GM12878 (cell line): ENCODE measurements around the gene MED6. TPM values are rescaled to one million over a fixed set of nuclear protein-coding genes. Genes with fewer than 3 reads are reported as not detected.

ENCODE experiments used
- ATAC-seq: fragments of 200-7000 bp; cut with Tn5 transposase; 3 replicates; pipeline ENCODE4 v1.9.1; 2020; ENCODE audit warnings: mild to moderate bottlenecking, moderate library complexity
- BruUV-seq: library from RNA; stranded (reverse); fragments of 400-500 nt; replicated peaks from 2 replicates; lab custom pipeline; 2021; lab: Mats Ljungman, UMichigan
- CTCF ChIA-PET: fragments of 300-600 bp; sonication (Branson Sonifier 250); formaldehyde crosslinking; extraction: SDS; loops from one replicate; lab custom pipeline; 2021; ENCODE audit warnings: inconsistent platforms; lab: Yijun Ruan, JAX
- POLR2A ChIA-PET: fragments of 350-600 bp; formaldehyde crosslinking; extraction: SDS; loops from one replicate; lab custom pipeline; 2021; ENCODE audit warnings: inconsistent platforms; lab: Charles Lee
- RAD21 ChIA-PET: fragments of 300-600 bp; sonication (Branson Sonifier 250); formaldehyde crosslinking; loops from one replicate; lab custom pipeline; 2023; ENCODE audit warnings: antibody characterized with exemption; ENCODE audit not compliant: unreplicated experiment; lab: Charles Lee
- SMC1A ChIA-PET: fragments of 300-600 bp; sonication (Branson Sonifier 250); formaldehyde crosslinking; loops from one replicate; lab custom pipeline; 2023; ENCODE audit not compliant: unreplicated experiment, uncharacterized antibody; lab: Charles Lee
- DNase-seq: peaks from one replicate; pipeline ENCODE4 v3.0.0-alpha.2; 2011; ENCODE audit warnings: low read depth, low spot score
- FAIRE-seq: peaks from 3 replicates; lab custom pipeline; 2011; peaks lifted over from hg19 to GRCh38; lab: Jason Lieb, UNC
- H2AFZ ChIP-seq: 2 replicates; pipeline ENCODE4 v1.6.0; 2011; ENCODE audit warnings: low read depth, low read length, control low read depth; ENCODE audit not compliant: control insufficient read depth
- H3K27ac ChIP-seq: 2 replicates; pipeline ENCODE4 v1.5.1; 2011; ENCODE audit warnings: control low read depth; ENCODE audit not compliant: control insufficient read depth, insufficient read depth
- H3K27me3 ChIP-seq, 2 experiments: replicated peaks in 1 of 2; 2 replicates each; pipeline versions ENCODE4 v1.6.0 to v1.6.1; 2011; ENCODE audit warnings: low read length in 1 of 2; ENCODE audit not compliant: control insufficient read depth in 2 of 2, insufficient read depth in 2 of 2
- H3K36me3 ChIP-seq, 2 experiments: 2 replicates each; pipeline ENCODE4 v1.5.1; 2011; ENCODE audit warnings: low read length in 1 of 2; ENCODE audit not compliant: control insufficient read depth in 2 of 2, insufficient read depth in 2 of 2
- H3K4me1 ChIP-seq: 2 replicates; pipeline ENCODE4 v1.6.1; 2011; ENCODE audit warnings: mild to moderate bottlenecking, low read length, moderate library complexity, mixed read lengths; ENCODE audit not compliant: control insufficient read depth, insufficient read depth
- H3K4me2 ChIP-seq: 2 replicates; pipeline ENCODE4 v1.6.0; 2011; ENCODE audit warnings: control low read depth; ENCODE audit not compliant: control insufficient read depth, insufficient read depth
- H3K4me3 ChIP-seq: fragments of 200-600 bp; sonication (generic); 2 replicates; pipeline ENCODE4 v1.5.1; 2016
- H3K79me2 ChIP-seq: 2 replicates; pipeline ENCODE4 v1.6.0; 2011; ENCODE audit warnings: low read length; ENCODE audit not compliant: control insufficient read depth, insufficient read depth
- H3K9ac ChIP-seq: 2 replicates; pipeline ENCODE4 v1.8.0; 2011; ENCODE audit warnings: low read length, control low read depth, mixed read lengths; ENCODE audit not compliant: control insufficient read depth, insufficient read depth
- H3K9me3 ChIP-seq: replicated peaks from 3 replicates; pipeline ENCODE4 v1.5.1; 2011; ENCODE audit warnings: mild to moderate bottlenecking, low read length; ENCODE audit not compliant: control insufficient read depth, insufficient read depth
- H4K20me1 ChIP-seq: 2 replicates; pipeline ENCODE4 v1.6.0; 2011; ENCODE audit not compliant: control insufficient read depth, insufficient read depth
- BHLHE40 ChIP-seq, 2 experiments: fragments of 450-650 bp in 1 of 2; IDR thresholded peaks; 2 replicates each; pipeline ENCODE4 v1.6.1; 2011 to 2017; ENCODE audit warnings: low read depth in 2 of 2, borderline replicate concordance in 1 of 2, improper control_type of control experiment in 1 of 2, low read length in 1 of 2, mild to moderate bottlenecking in 1 of 2
- BRCA1 ChIP-seq: IDR thresholded peaks from 2 replicates; pipeline ENCODE4 v1.6.1; 2011; ENCODE audit warnings: low read depth, low read length, improper control_type of control experiment
- CREM ChIP-seq: IDR thresholded peaks from 2 replicates; pipeline ENCODE4 v1.6.1; 2014; ENCODE audit warnings: antibody characterized with exemption, low read depth
- EED ChIP-seq: sonication (generic); IDR thresholded peaks from 2 replicates; pipeline ENCODE4 v1.6.1; 2016; ENCODE audit warnings: antibody characterized with exemption, low read depth
- FOS ChIP-seq: IDR thresholded peaks from 3 replicates; pipeline ENCODE4 v1.6.1; 2011; ENCODE audit warnings: borderline replicate concordance; ENCODE audit not compliant: insufficient read length; ENCODE audit errors: extremely low read depth
- GATAD2B ChIP-seq: fragments of 450-650 bp; conservative IDR thresholded peaks from 2 replicates; pipeline ENCODE4 v1.6.1; 2017; ENCODE audit warnings: low read depth, mild to moderate bottlenecking, moderate library complexity
- LARP7 ChIP-seq: fragments of 450-650 bp; IDR thresholded peaks from 2 replicates; pipeline ENCODE4 v1.6.1; 2017; ENCODE audit warnings: mild to moderate bottlenecking
- NRF1 ChIP-seq: conservative IDR thresholded peaks from 2 replicates; pipeline ENCODE4 v1.6.1; 2011; ENCODE audit warnings: mild to moderate bottlenecking, low read depth, low read length, improper control_type of control experiment
- RAD51 ChIP-seq: fragments of 450-650 bp; IDR thresholded peaks from 2 replicates; pipeline ENCODE4 v1.6.1; 2016; ENCODE audit warnings: moderate library complexity, mild to moderate bottlenecking, inconsistent platforms
- RFX5 ChIP-seq: IDR thresholded peaks from 2 replicates; pipeline ENCODE4 v1.6.1; 2011; ENCODE audit warnings: low read depth, low read length, improper control_type of control experiment
- SMAD1 ChIP-seq: fragments of 450-650 bp; IDR thresholded peaks from 2 replicates; pipeline ENCODE4 v1.6.1; 2018; ENCODE audit warnings: mild to moderate bottlenecking, low read depth; ENCODE audit not compliant: partially characterized antibody
- TAF1 ChIP-seq: IDR thresholded peaks from 2 replicates; pipeline ENCODE4 v1.6.1; 2011; ENCODE audit warnings: mild to moderate bottlenecking, low read depth, low read length, borderline replicate concordance
- TBL1XR1 ChIP-seq: IDR thresholded peaks from 2 replicates; pipeline ENCODE4 v1.6.1; 2012; ENCODE audit warnings: low read depth, low read length, improper control_type of control experiment
- ZZZ3 ChIP-seq: IDR thresholded peaks from 2 replicates; pipeline ENCODE4 v1.6.1; 2011; ENCODE audit warnings: low read depth; ENCODE audit not compliant: control insufficient read depth, insufficient read length
- WGBS: methylation state at CpG from one replicate; pipeline ENCODE4 v1.1.6; 2016; ENCODE audit warnings: low lambda C conversion rate; ENCODE audit not compliant: insufficient replicate concordance, insufficient coverage; ENCODE audit errors: missing lambda C conversion rate; 5-methylcytosine and 5-hydroxymethylcytosine counted together
- in situ Hi-C: fragments of 300-500 bp; cut with MboI; formaldehyde crosslinking; loops from 9 replicates; pipeline ENCODE4 v1.14.3; 2018; ENCODE audit warnings: mixed read lengths
- intact Hi-C: fragments of 100-400 bp; cut with micrococcal nuclease; formaldehyde crosslinking; loops from one replicate; pipeline ENCODE4 v1.14.2; 2022; ENCODE audit not compliant: unreplicated experiment
- polyA plus RNA-seq, 11 experiments: library from polyadenylated mRNA; depleted of rRNA in 4 of 11; unstranded in 6 of 11; stranded (reverse) in 5 of 11; fragments of >200 nt; fragmentation: Nextera tagmentation in 4 of 11; fragmentation: Illumina TruSeq in 1 of 11; extraction: Ambion mirVana in 4 of 11; extraction: Trizol in 1 of 11; gene quantifications; 1 replicate in 1 of 11; 2 replicates in 10 of 11; pipeline versions ENCODE4 v1.2.1 to v1.2.3, GENCODE V29; 2011 to 2016; ENCODE audit warnings: inconsistent platforms in 2 of 11, missing spikeins in 2 of 11, low read depth in 1 of 11
- total RNA-seq, 4 experiments: library from RNA; depleted of rRNA in 3 of 4; stranded (reverse); fragments of >200 nt in 3 of 4; fragmentation: Illumina TruSeq in 1 of 4; extraction: Trizol in 1 of 4; gene quantifications; 2 replicates each; pipeline versions ENCODE4 v1.2.1 to v1.2.3, GENCODE V29; 2013 to 2021
- TF ChIP-seq, protein P1 (sequence below): IDR thresholded peaks from 2 replicates; pipeline ENCODE4 v1.6.1; 2012; ENCODE audit warnings: low read depth, low read length, improper control_type of control experiment
- TF ChIP-seq, protein P2 (sequence below): fragments of 450-650 bp; IDR thresholded peaks from 2 replicates; pipeline ENCODE4 v1.6.1; 2017; ENCODE audit warnings: borderline replicate concordance
- TF ChIP-seq, protein P3 (sequence below): fragments of 450-650 bp; IDR thresholded peaks from 2 replicates; pipeline ENCODE4 v1.6.1; 2016; ENCODE audit warnings: mild to moderate bottlenecking
- TF ChIP-seq, protein P4 (sequence below): IDR thresholded peaks from 2 replicates; pipeline ENCODE4 v1.6.1; 2011; ENCODE audit warnings: low read depth, mild to moderate bottlenecking, low read length, moderate library complexity, borderline replicate concordance; ENCODE audit errors: extremely low read depth
- TF ChIP-seq, protein P5 (sequence below): IDR thresholded peaks from 2 replicates; pipeline ENCODE4 v1.6.1; 2012; ENCODE audit warnings: low read length, inconsistent platforms

Gene MED6
- total and polyA plus RNA-seq, 10 of the 15 experiments (the other 5 are each of a cell fraction or from before 2014, with no cell fraction given) = 29.2 to 74.9 (median 46.2) TPM

DNA sequence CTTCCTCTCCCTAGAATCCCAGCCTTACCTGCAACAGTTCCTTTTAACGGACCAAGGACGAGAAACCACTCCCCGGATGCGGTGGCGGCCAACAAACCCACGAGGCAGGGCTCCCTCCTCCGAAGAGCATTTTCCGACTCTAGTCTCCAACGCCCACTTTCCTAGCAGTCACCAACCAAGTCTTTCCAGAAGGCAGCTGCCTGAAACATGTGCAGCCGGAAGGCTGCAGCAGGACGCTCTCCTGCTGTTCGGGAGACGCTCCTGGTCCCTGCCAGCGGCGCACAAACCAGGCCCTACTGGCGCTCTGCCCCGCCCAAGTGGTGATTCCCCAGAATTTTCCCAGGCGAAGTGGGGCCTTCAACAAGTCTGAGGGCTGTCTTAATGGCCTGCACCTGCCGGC is 44.6 kb downstream of the MED6 start (continued):
- TF ChIP-seq RFX5 (no peak), SMAD1 (no peak), ZZZ3 (no peak), CREM (no peak), GATAD2B (no peak), TAF1 (no peak)
- TF ChIP-seq, protein P1, sequence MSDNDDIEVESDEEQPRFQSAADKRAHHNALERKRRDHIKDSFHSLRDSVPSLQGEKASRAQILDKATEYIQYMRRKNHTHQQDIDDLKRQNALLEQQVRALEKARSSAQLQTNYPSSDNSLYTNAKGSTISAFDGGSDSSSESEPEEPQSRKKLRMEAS = no peak
- TF ChIP-seq, protein P2, sequence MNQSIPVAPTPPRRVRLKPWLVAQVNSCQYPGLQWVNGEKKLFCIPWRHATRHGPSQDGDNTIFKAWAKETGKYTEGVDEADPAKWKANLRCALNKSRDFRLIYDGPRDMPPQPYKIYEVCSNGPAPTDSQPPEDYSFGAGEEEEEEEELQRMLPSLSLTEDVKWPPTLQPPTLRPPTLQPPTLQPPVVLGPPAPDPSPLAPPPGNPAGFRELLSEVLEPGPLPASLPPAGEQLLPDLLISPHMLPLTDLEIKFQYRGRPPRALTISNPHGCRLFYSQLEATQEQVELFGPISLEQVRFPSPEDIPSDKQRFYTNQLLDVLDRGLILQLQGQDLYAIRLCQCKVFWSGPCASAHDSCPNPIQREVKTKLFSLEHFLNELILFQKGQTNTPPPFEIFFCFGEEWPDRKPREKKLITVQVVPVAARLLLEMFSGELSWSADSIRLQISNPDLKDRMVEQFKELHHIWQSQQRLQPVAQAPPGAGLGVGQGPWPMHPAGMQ = no peak
- TF ChIP-seq, protein P3, sequence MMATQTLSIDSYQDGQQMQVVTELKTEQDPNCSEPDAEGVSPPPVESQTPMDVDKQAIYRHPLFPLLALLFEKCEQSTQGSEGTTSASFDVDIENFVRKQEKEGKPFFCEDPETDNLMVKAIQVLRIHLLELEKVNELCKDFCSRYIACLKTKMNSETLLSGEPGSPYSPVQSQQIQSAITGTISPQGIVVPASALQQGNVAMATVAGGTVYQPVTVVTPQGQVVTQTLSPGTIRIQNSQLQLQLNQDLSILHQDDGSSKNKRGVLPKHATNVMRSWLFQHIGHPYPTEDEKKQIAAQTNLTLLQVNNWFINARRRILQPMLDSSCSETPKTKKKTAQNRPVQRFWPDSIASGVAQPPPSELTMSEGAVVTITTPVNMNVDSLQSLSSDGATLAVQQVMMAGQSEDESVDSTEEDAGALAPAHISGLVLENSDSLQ = no peak

DNA sequence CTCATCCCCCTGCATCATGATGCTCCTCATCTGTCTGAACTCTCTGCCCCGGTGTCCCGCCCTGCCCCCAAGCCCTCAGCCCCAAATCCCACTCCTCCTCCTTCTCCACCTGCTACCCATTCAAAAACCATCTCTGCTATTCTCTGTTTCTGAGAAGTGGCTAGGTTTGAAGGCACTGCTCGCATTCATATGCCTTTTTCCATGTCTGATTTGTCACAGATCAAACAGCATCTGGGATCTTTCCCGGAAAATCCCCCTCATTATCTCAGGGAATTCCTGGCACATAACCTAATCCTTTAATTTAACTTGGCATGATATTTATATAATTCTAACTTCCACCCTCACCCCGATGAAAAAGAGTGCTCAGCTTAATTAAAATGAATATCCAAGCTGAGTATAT is 62.4 kb downstream of the MED6 start:
- H2AFZ ChIP-seq = no peak overlapping the region
- no peak overlapping the region for H3K9ac ChIP-seq
- intact Hi-C loops (no loop called here), in situ Hi-C loops (no loop called here)
- ATAC-seq (no peak), DNase-seq (no peak), FAIRE-seq (no peak)
- WGBS = 56% methylated on average over 5 of the region's 5 CpGs
- peaks cover 3% of the 10 kb centered on the region for H3K4me1 ChIP-seq
- ChIA-PET SMC1A (no interaction called here), CTCF (no interaction called here), POLR2A (no interaction called here), RAD21 (interaction anchor here (0.6 kb wide), 1 partner anchor 351 kb away, joined by 3 read pairs; no protein-coding TSS in a partner anchor)
- H3K27me3 ChIP-seq = no peaks in the 10 kb centered on the region
- H3K27ac ChIP-seq = no peak overlapping the region
- no peaks in the 10 kb centered on the region for H3K36me3 ChIP-seq
- H3K79me2 ChIP-seq = no peaks in the 10 kb centered on the region
- H3K9me3 ChIP-seq = no peaks in the 10 kb centered on the region
- BruUV-seq = no TSS peak
- no peaks in the 10 kb centered on the region for H4K20me1 ChIP-seq
- H3K4me3 ChIP-seq = no peak overlapping the region
- no peak overlapping the region for H3K4me2 ChIP-seq
- no peak for TF ChIP-seq ZZZ3
- no peak for TF ChIP-seq FOS
- no peak for TF ChIP-seq RAD51
- TF ChIP-seq, protein P4, sequence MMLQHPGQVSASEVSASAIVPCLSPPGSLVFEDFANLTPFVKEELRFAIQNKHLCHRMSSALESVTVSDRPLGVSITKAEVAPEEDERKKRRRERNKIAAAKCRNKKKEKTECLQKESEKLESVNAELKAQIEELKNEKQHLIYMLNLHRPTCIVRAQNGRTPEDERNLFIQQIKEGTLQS = no peak
- TF ChIP-seq, protein P5, sequence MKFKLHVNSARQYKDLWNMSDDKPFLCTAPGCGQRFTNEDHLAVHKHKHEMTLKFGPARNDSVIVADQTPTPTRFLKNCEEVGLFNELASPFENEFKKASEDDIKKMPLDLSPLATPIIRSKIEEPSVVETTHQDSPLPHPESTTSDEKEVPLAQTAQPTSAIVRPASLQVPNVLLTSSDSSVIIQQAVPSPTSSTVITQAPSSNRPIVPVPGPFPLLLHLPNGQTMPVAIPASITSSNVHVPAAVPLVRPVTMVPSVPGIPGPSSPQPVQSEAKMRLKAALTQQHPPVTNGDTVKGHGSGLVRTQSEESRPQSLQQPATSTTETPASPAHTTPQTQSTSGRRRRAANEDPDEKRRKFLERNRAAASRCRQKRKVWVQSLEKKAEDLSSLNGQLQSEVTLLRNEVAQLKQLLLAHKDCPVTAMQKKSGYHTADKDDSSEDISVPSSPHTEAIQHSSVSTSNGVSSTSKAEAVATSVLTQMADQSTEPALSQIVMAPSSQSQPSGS = no peak
- no peak for TF ChIP-seq TBL1XR1
- TF ChIP-seq BHLHE40 (IDR thresholded peaks at IDR 0.05; ENCODE audit: borderline replicate concordance in 1 of 2, low read depth in 2 of 2, low read length in 1 of 2) = no peak
- TF ChIP-seq LARP7 = no peak
- no peak for TF ChIP-seq BRCA1
- no peak for TF ChIP-seq TAF1
- no peak for TF ChIP-seq EED
- no peak for TF ChIP-seq NRF1
